ENCODE data around the gene CTSZ.

DNA sequence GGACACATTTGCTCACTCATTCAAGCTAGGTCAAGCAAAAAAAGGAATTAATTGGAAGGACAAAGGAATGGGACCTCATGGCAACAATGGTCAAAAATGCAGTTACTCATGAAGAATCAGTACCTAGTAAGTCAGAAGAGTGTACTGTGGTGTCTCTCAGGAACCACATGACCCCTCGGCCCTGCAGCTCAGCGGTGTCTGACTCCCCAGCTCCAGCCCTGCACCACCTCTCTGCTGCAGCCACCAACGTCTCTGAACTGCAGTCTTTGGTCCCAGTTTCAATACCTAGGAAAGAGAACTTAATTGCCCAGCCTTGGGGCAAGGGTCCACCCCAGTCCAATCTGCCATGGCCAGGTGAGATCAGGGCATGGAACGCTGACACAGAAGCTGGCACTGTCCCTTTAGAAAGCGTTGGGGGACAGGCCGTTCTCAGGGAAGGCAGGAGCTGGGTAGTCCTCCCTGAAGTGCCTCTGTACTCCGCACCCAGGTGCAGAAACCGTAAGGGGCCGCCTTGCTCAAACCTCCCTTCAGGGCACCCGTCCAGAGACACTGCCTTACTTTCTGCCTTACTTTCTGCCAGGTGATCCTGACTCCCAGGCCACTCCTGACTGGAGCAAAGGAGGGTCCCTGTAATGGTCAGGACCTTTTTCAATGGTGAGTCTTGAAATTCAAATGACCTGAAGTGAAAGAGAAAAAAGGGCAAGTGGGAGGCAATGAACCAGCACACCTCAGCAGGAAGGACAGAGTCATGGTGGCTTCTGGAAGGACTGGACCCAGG, 39.2 kb downstream of the CTSZ start:
- TF ChIP-seq TAF1 (IDR thresholded peaks at IDR 0.05; ENCODE audit: low read depth, low read length) (no peak), POLR2A (IDR thresholded peaks at IDR 0.05; ENCODE audit: low read depth, low read length) (no peak), POLR2AphosphoS5 (IDR thresholded peaks at IDR 0.05; ENCODE audit: low read depth, low read length) (no peak), PAX5 (IDR thresholded peaks at IDR 0.05; ENCODE audit: insufficient read depth, low read length, severe bottlenecking) (no peak), POU2F2 (IDR thresholded peaks at IDR 0.05; ENCODE audit: low read depth, low read length) (no peak)
